Measurements from ENCODE around the gene DEGS2. TPM values are rescaled to one million over a fixed set of nuclear protein-coding genes. Genes with fewer than 3 reads are reported as not detected.

Gene DEGS2
- total RNA-seq, 1 experiment from 2014 or later, result 0.11 TPM

DNA sequence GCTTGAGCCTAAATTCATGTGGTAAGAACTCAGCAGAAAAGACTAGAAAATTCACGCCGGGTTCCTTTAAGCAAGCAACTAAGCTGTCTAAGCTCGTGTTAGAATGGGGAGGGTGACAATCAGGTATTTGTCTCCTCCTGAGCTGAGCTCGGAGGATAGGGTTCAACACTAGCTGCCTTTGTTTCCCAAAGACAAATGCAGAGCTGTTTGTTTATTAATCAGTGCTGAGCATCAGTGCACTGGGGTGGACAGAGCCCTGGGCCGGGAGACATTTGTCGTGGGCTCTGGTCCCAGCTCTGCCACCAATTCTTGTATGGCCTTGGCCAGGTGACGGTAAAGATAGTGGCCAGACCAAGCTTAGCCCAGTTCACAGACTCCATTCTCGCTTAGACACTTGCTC lies 43.7 kb downstream of the DEGS2 start:
- Histone ChIP-seq H3K4me3 (no peak overlapping the region), H3K36me3 (ENCODE audit: low read depth) (no peaks in the 10 kb centered on the region), H4K20me1 (ENCODE audit: insufficient read depth) (no peaks in the 10 kb centered on the region), H3K4me1 (replicated peaks; ENCODE audit: insufficient read depth) (no peaks in the 10 kb centered on the region), H3K4me2 (no peak overlapping the region), H3K27ac (no peak overlapping the region), H2AFZ (no peak overlapping the region), H3K79me2 (ENCODE audit: low read depth) (no peaks in the 10 kb centered on the region), H3F3A (ENCODE audit: insufficient read depth, low read depth) (no peaks in the 10 kb centered on the region), H3K27me3 (ENCODE audit: insufficient read depth, low read depth) (no peaks in the 10 kb centered on the region), H3K9me2 (ENCODE audit: insufficient read depth) (no peaks in the 10 kb centered on the region), H3K9me3 (ENCODE audit: insufficient read depth, low read depth) (no peaks in the 10 kb centered on the region)
- no TSS peak for BruUV-seq (replicated peaks)
- TF ChIP-seq, protein P1, sequence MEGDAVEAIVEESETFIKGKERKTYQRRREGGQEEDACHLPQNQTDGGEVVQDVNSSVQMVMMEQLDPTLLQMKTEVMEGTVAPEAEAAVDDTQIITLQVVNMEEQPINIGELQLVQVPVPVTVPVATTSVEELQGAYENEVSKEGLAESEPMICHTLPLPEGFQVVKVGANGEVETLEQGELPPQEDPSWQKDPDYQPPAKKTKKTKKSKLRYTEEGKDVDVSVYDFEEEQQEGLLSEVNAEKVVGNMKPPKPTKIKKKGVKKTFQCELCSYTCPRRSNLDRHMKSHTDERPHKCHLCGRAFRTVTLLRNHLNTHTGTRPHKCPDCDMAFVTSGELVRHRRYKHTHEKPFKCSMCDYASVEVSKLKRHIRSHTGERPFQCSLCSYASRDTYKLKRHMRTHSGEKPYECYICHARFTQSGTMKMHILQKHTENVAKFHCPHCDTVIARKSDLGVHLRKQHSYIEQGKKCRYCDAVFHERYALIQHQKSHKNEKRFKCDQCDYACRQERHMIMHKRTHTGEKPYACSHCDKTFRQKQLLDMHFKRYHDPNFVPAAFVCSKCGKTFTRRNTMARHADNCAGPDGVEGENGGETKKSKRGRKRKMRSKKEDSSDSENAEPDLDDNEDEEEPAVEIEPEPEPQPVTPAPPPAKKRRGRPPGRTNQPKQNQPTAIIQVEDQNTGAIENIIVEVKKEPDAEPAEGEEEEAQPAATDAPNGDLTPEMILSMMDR (conservative IDR thresholded peaks at IDR 0.05), result no peak
- TF ChIP-seq EZH2 (IDR thresholded peaks at IDR 0.05; ENCODE audit: low read depth), result no peak
- DNase-seq, result no peak
- POLR2A ChIA-PET (ENCODE audit: unreplicated experiment), result no interaction called here
- intact Hi-C loops (cut with micrococcal nuclease; ENCODE audit: unreplicated experiment), result no loop called here
- CTCF ChIA-PET, result interaction anchor here (0.6 kb wide), 1 partner anchor 108 kb away, joined by 3 read pairs; no protein-coding TSS in a partner anchor

DNA sequence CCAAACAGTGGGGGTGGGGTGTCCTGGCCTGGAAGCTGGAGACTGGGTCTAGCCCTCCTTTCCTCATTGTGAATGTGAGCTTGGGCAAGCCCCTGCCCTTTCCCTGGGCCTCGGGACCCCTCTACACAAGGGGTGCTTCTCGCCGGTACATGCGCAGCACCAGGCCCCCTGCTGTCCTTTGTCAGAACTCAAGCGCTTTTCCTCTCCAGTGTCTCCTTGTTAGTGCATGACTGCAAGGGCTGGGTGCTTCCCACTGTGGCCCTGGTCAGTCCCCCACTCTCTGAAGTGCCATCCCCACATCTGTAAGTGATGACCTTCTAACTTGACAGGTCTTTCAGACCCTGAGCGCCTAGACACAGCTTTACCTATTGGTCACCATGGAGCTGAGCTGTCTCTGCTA lies 44.2 kb downstream of the DEGS2 start:
- no peak for DNase-seq
- H2AFZ ChIP-seq, result no peak overlapping the region
- TF ChIP-seq, protein P1 (conservative IDR thresholded peaks at IDR 0.05), result no peak
- no peak for TF ChIP-seq EZH2 (IDR thresholded peaks at IDR 0.05; ENCODE audit: low read depth)
- POLR2A ChIA-PET (ENCODE audit: unreplicated experiment), result no interaction called here
- no peak overlapping the region for H3K4me2 ChIP-seq
- CTCF ChIA-PET, result interaction anchor here (0.6 kb wide), 1 partner anchor 108 kb away, joined by 3 read pairs; no protein-coding TSS in a partner anchor
- no peaks in the 10 kb centered on the region for H3F3A ChIP-seq (ENCODE audit: insufficient read depth, low read depth)
- no peaks in the 10 kb centered on the region for H3K27me3 ChIP-seq (ENCODE audit: insufficient read depth, low read depth)
- H3K36me3 ChIP-seq (ENCODE audit: low read depth), result no peaks in the 10 kb centered on the region
- no peaks in the 10 kb centered on the region for H3K79me2 ChIP-seq (ENCODE audit: low read depth)
- intact Hi-C loops (cut with micrococcal nuclease; ENCODE audit: unreplicated experiment), result no loop called here
- H3K9me3 ChIP-seq (ENCODE audit: insufficient read depth, low read depth), result no peaks in the 10 kb centered on the region
- H3K27ac ChIP-seq, result no peak overlapping the region
- H4K20me1 ChIP-seq (ENCODE audit: insufficient read depth), result no peaks in the 10 kb centered on the region
- no peaks in the 10 kb centered on the region for H3K9me2 ChIP-seq (ENCODE audit: insufficient read depth)
- no TSS peak for BruUV-seq (replicated peaks)
- no peak overlapping the region for H3K4me3 ChIP-seq
- H3K4me1 ChIP-seq (replicated peaks; ENCODE audit: insufficient read depth), result no peaks in the 10 kb centered on the region

DNA sequence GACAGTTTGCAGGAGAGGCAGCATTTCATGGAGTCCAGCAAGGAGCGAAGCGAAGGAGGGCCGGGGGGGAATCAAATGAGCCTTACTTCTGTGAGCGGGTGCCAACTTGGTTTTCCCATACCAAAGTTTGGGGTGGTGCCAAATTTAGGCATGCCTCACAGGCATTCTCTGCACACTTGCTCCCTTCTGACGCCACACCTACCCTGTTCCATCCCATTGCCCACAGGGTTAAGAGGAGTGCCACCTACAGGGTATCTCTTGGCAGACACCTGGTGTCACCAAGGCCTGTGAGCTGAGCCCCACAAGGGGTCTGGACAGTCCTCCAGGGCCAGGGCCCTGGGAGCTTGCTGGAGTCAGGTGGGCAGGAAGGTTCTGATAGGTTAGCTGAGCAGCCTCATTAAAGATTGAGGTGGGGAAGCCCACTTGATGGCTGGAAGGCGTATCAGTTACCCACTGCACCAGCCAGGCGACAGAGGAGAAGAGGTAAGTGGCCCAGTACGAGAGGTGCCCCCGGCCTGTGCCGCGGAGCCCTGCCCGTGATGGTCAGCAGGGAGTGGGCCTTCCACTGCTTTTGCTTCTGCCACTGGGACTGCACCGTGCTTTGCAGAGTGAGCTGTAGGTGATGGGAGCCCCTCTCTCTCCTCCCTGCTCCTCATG lies 45.2 kb downstream of the DEGS2 start:
- H3K4me2 ChIP-seq, result no peak overlapping the region
- no peaks in the 10 kb centered on the region for H3K9me2 ChIP-seq (ENCODE audit: insufficient read depth)
- DNase-seq, result no peak
- no peaks in the 10 kb centered on the region for H4K20me1 ChIP-seq (ENCODE audit: insufficient read depth)
- CTCF ChIA-PET, result no interaction called here
- H3F3A ChIP-seq (ENCODE audit: insufficient read depth, low read depth), result no peaks in the 10 kb centered on the region
- TF ChIP-seq, protein P1 (conservative IDR thresholded peaks at IDR 0.05), result no peak
- no peak for TF ChIP-seq EZH2 (IDR thresholded peaks at IDR 0.05; ENCODE audit: low read depth)
- no peaks in the 10 kb centered on the region for H3K36me3 ChIP-seq (ENCODE audit: low read depth)
- no peak overlapping the region for H2AFZ ChIP-seq
- no TSS peak for BruUV-seq (replicated peaks)
- H3K4me1 ChIP-seq (replicated peaks; ENCODE audit: insufficient read depth), result no peaks in the 10 kb centered on the region
- no peaks in the 10 kb centered on the region for H3K9me3 ChIP-seq (ENCODE audit: insufficient read depth, low read depth)
- H3K27ac ChIP-seq, result no peak overlapping the region
- intact Hi-C loops (cut with micrococcal nuclease; ENCODE audit: unreplicated experiment), result no loop called here
- no peaks in the 10 kb centered on the region for H3K27me3 ChIP-seq (ENCODE audit: insufficient read depth, low read depth)
- POLR2A ChIA-PET (ENCODE audit: unreplicated experiment), result no interaction called here
- H3K4me3 ChIP-seq, result no peak overlapping the region
- H3K79me2 ChIP-seq (ENCODE audit: low read depth), result no peaks in the 10 kb centered on the region
